ENCODE data around the gene LHFPL3.

Gene LHFPL3

DNA sequence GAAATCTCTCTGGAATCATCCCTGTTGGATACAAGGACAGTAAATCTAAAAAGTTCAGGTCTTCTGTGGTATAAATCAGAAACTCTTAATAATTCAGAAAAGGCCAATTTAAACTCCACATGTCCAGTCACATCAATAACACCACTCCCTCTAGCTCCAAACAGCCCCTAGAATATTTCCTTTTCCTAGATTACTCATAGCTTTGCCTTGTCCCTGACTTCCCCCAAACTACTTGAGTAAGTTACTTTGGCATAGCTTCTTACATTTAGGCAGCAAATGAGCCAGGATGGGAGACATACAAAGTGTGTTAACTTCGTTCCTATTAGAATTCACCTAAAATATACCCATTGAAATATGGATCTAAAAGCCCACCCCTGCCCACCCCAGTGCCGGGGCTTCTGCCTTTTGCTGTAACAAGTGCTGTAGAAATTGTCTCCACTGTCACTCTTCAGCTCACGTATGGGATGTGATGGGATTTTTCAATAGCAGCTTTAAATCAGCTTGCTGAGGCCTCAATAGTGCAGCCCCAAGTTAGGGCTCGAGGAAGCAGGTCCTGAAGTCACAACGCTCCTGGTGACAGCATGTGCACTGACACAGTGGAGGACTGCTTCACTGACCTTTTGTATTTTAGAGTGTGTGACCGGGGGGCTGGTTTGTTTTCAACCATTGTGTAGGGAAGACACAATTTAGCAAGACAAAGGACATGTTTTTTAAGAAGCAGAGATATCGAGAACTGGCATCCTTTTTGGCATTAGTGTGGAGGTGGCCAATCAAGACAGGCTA lies 467.4 kb downstream of the LHFPL3 start:
- H3K27me3 ChIP-seq (ENCODE audit: insufficient read depth, poor library complexity, severe bottlenecking), result no peaks in the 10 kb centered on the region
- H3K27ac ChIP-seq (replicated peaks), result no peak overlapping the region
- H3K4me3 ChIP-seq (replicated peaks; ENCODE audit: insufficient read depth, low read length), result no peak overlapping the region
- no peak for DNase-seq (ENCODE audit: low read depth in 1 of 2, low spot score in 1 of 2)
- TF ChIP-seq GABPA (IDR thresholded peaks at IDR 0.05; ENCODE audit: low read depth) (no peak), POLR2AphosphoS5 (IDR thresholded peaks at IDR 0.05; ENCODE audit: low read depth) (no peak), SPI1 (IDR thresholded peaks at IDR 0.05; ENCODE audit: borderline replicate concordance, low read depth) (no peak)
- TF ChIP-seq, protein P1, sequence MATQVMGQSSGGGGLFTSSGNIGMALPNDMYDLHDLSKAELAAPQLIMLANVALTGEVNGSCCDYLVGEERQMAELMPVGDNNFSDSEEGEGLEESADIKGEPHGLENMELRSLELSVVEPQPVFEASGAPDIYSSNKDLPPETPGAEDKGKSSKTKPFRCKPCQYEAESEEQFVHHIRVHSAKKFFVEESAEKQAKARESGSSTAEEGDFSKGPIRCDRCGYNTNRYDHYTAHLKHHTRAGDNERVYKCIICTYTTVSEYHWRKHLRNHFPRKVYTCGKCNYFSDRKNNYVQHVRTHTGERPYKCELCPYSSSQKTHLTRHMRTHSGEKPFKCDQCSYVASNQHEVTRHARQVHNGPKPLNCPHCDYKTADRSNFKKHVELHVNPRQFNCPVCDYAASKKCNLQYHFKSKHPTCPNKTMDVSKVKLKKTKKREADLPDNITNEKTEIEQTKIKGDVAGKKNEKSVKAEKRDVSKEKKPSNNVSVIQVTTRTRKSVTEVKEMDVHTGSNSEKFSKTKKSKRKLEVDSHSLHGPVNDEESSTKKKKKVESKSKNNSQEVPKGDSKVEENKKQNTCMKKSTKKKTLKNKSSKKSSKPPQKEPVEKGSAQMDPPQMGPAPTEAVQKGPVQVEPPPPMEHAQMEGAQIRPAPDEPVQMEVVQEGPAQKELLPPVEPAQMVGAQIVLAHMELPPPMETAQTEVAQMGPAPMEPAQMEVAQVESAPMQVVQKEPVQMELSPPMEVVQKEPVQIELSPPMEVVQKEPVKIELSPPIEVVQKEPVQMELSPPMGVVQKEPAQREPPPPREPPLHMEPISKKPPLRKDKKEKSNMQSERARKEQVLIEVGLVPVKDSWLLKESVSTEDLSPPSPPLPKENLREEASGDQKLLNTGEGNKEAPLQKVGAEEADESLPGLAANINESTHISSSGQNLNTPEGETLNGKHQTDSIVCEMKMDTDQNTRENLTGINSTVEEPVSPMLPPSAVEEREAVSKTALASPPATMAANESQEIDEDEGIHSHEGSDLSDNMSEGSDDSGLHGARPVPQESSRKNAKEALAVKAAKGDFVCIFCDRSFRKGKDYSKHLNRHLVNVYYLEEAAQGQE (IDR thresholded peaks at IDR 0.05; ENCODE audit: insufficient replicate concordance, low read depth), result no peak
- TF ChIP-seq, protein P2, sequence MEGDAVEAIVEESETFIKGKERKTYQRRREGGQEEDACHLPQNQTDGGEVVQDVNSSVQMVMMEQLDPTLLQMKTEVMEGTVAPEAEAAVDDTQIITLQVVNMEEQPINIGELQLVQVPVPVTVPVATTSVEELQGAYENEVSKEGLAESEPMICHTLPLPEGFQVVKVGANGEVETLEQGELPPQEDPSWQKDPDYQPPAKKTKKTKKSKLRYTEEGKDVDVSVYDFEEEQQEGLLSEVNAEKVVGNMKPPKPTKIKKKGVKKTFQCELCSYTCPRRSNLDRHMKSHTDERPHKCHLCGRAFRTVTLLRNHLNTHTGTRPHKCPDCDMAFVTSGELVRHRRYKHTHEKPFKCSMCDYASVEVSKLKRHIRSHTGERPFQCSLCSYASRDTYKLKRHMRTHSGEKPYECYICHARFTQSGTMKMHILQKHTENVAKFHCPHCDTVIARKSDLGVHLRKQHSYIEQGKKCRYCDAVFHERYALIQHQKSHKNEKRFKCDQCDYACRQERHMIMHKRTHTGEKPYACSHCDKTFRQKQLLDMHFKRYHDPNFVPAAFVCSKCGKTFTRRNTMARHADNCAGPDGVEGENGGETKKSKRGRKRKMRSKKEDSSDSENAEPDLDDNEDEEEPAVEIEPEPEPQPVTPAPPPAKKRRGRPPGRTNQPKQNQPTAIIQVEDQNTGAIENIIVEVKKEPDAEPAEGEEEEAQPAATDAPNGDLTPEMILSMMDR (IDR thresholded peaks at IDR 0.05; ENCODE audit: insufficient read depth, low read length), result no peak

DNA sequence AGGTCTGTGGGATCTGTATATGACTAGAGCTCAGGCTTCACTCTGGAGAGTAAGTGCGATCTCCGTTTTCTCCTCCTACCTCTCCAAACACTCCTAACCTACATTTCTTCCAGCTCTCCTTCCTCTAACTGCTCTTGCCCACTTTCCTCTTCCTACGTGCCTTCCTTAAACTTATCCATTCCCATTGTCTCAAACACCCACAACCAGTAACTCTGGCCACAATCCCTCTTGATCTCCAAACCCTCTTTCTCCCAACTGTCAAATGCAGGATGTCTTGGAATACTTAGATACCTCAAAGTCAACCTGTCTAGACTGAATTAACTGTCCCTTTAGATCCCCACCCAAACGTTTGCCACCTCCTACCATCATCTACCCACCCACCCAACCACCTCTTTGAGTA lies 471.9 kb downstream of the LHFPL3 start:
- TF ChIP-seq GABPA (IDR thresholded peaks at IDR 0.05; ENCODE audit: low read depth), result no peak
- TF ChIP-seq, protein P1 (IDR thresholded peaks at IDR 0.05; ENCODE audit: insufficient replicate concordance, low read depth), result no peak
- TF ChIP-seq, protein P2 (IDR thresholded peaks at IDR 0.05; ENCODE audit: insufficient read depth, low read length), result no peak
- no peak for TF ChIP-seq SPI1 (IDR thresholded peaks at IDR 0.05; ENCODE audit: borderline replicate concordance, low read depth)
- TF ChIP-seq POLR2AphosphoS5 (IDR thresholded peaks at IDR 0.05; ENCODE audit: low read depth), result no peak
- DNase-seq (ENCODE audit: low read depth in 1 of 2, low spot score in 1 of 2), result no peak
- H3K27me3 ChIP-seq (ENCODE audit: insufficient read depth, poor library complexity, severe bottlenecking), result no peaks in the 10 kb centered on the region
- no peak overlapping the region for H3K4me3 ChIP-seq (replicated peaks; ENCODE audit: insufficient read depth, low read length)
- H3K27ac ChIP-seq (replicated peaks), result no peak overlapping the region

DNA sequence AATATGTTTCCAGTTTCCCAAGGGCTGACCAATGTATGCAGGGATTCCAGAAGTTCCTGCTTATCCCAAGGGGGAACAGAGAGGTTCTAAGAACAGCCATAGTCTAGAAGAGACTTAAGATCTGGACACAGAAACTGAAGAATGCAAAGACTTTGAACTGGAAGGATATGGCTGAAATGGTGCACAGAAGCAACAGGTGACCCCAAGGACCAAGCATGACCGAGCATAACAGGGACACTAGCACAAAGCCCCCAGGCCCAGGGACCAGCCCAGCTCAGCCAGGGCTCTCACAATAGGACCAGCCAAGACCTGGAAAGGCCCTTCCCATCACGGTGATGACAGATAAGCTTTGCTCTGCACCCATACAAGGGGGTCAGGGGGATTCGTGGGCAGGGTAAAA lies 472.6 kb downstream of the LHFPL3 start:
- no peak overlapping the region for H3K4me3 ChIP-seq (replicated peaks; ENCODE audit: insufficient read depth, low read length)
- H3K27me3 ChIP-seq (ENCODE audit: insufficient read depth, poor library complexity, severe bottlenecking), result no peaks in the 10 kb centered on the region
- no peak for DNase-seq (ENCODE audit: low read depth in 1 of 2, low spot score in 1 of 2)

More for the DNA sequence above, 472.6 kb downstream of the LHFPL3 start:
- H3K27ac ChIP-seq (replicated peaks), result no peak overlapping the region
- TF ChIP-seq GABPA (IDR thresholded peaks at IDR 0.05; ENCODE audit: low read depth), result no peak
- TF ChIP-seq, protein P1 (IDR thresholded peaks at IDR 0.05; ENCODE audit: insufficient replicate concordance, low read depth), result no peak
